Sigmoid colon (tissue), 7 donors: ENCODE measurements around the gene LETM1. TPM values are rescaled to one million over a fixed set of nuclear protein-coding genes. Genes with fewer than 3 reads are reported as not detected.

Source experiments
- DNase-seq: peaks from one replicate; pipeline ENCODE4 v3.0.0-alpha.2; 2019
- H3K27ac ChIP-seq, 4 donors: fragments of 200-600 bp; sonication (generic); one replicate each; pipeline ENCODE4 v1.5.1; 2016 to 2019; ENCODE audit warnings: mild to moderate bottlenecking in 1 of 4
- H3K27me3 ChIP-seq, 3 donors: fragments of 200-600 bp; sonication (generic); one replicate each; pipeline ENCODE4 v1.5.1; 2019; ENCODE audit warnings: mild to moderate bottlenecking in 1 of 3
- H3K36me3 ChIP-seq, 4 donors: fragments of 200-600 bp; sonication (generic); one replicate each; pipeline ENCODE4 v1.5.1; 2016 to 2019
- H3K4me1 ChIP-seq, 4 donors: fragments of 200-600 bp; sonication (generic); one replicate each; pipeline ENCODE4 v1.5.1; 2017 to 2019
- H3K4me3 ChIP-seq, 4 donors: fragments of 200-600 bp; sonication (generic); one replicate each; pipeline ENCODE4 v1.5.1; 2017 to 2019; ENCODE audit warnings: mild to moderate bottlenecking in 2 of 4, moderate library complexity in 1 of 4
- H3K9me3 ChIP-seq, 4 donors: fragments of 200-600 bp in 3 of 4; sonication (generic) in 3 of 4; one replicate each; pipeline versions ENCODE4 v1.5.1 to v1.6.1; 2013 to 2019
- CTCF ChIP-seq, 4 experiments: fragments of 450-650 bp in 3 of 4; fragments of 200-600 bp in 1 of 4; IDR thresholded peaks; one replicate each; pipeline ENCODE4 v1.5.1; 2016 to 2019; ENCODE audit warnings: antibody characterized with exemption in 4 of 4, mild to moderate bottlenecking in 3 of 4, moderate library complexity in 2 of 4
- EP300 ChIP-seq, 4 donors: sonication (generic); formaldehyde crosslinking; IDR thresholded peaks; one replicate each; pipeline ENCODE4 v1.6.1; 2017; ENCODE audit warnings: antibody characterized with exemption in 4 of 4
- POLR2A ChIP-seq, 2 donors: fragments of 450-650 bp; IDR thresholded peaks; one replicate each; pipeline ENCODE4 v1.6.1; 2016; ENCODE audit warnings: antibody characterized with exemption in 2 of 2, mild to moderate bottlenecking in 2 of 2, moderate library complexity in 2 of 2
- POLR2AphosphoS5 ChIP-seq, 4 donors: sonication (generic); formaldehyde crosslinking; IDR thresholded peaks; one replicate each; pipeline ENCODE4 v1.6.1; 2017; ENCODE audit warnings: antibody characterized with exemption in 4 of 4
- WGBS, 2 donors: extraction: QIAGEN DNeasy Blood & Tissue Kit; methylation state at CpG; one replicate each; pipeline ENCODE4 v1.1.7; 2013; 5-methylcytosine and 5-hydroxymethylcytosine counted together
- intact Hi-C: fragments of 100-400 bp; cut with DNase I; formaldehyde crosslinking; loops from one replicate; pipeline ENCODE4 v1.15.1; 2023
- polyA plus RNA-seq, 3 donors: library from polyadenylated mRNA; stranded (reverse); fragments of 200-250 nt; gene quantifications; one replicate each; pipeline ENCODE4 v1.2.3, GENCODE V29; 2013
- total RNA-seq, 4 donors: library from RNA; depleted of rRNA; stranded (reverse); fragments of >200 nt; gene quantifications; one replicate each; pipeline ENCODE4 v1.1.0, GENCODE V29; 2016
- donor health status: healthy with polysubstance abuse.
- donor health status: Bipolar disorder and iron deficiency.
- donor health status: healthy.

Gene LETM1
- total and polyA plus RNA-seq, 7 donors = 11.4 to 91.6 (median 18.6) TPM

- Histone ChIP-seq H3K27ac (no peak overlapping the region), H3K4me1 (peaks cover 0 to 19% (median 18%) of the 10 kb centered on the region in 4 donors), H3K9me3 (no peaks in the 10 kb centered on the region), H3K4me3 (no peak overlapping the region), H3K27me3 (peaks cover 23 to 69% (median 46%) of the 10 kb centered on the region in 3 donors), H3K36me3 (no peaks in the 10 kb centered on the region)
- TF ChIP-seq CTCF (IDR thresholded peaks at IDR 0.05) (no peak), POLR2A (IDR thresholded peaks at IDR 0.05) (no peak), EP300 (IDR thresholded peaks at IDR 0.05) (no peak), POLR2AphosphoS5 (IDR thresholded peaks at IDR 0.05) (no peak)
- WGBS, 2 donors = 45 to 59% methylated on average over 23 of the region's 23 CpGs
- no peak for DNase-seq
- intact Hi-C loops = no loop called here
These were observed 87.5 kb downstream of the LETM1 start for GRCh38 chr4:1768367-1769034.

GRCh38 chr4:1767770-1768366 is 88.1 kb downstream of the LETM1 start:
- Histone ChIP-seq H3K27me3 (peaks cover 23 to 69% (median 46%) of the 10 kb centered on the region in 3 donors), H3K27ac (no peak overlapping the region), H3K4me1 (peaks cover 3 to 24% (median 21%) of the 10 kb centered on the region in 4 donors), H3K4me3 (peak overlapping the region in 3 of 4 donors; percentile 38 to 46 (median 42)), H3K36me3 (no peaks in the 10 kb centered on the region), H3K9me3 (no peaks in the 10 kb centered on the region)
- no peak for TF ChIP-seq CTCF (IDR thresholded peaks at IDR 0.05)
- DNase-seq = no peak
- intact Hi-C loops = no loop called here
- WGBS, 2 donors = 6 to 18% methylated on average over 29 to 32 of the region's 32 CpGs

- DNase-seq = no peak
- Histone ChIP-seq H3K4me1 (peaks cover 4 to 24% (median 22%) of the 10 kb centered on the region in 4 donors), H3K9me3 (no peaks in the 10 kb centered on the region), H3K27ac (no peak overlapping the region), H3K36me3 (no peaks in the 10 kb centered on the region), H3K4me3 (peak overlapping the region in 3 of 4 donors; percentile 38 to 46 (median 42)), H3K27me3 (peaks cover 23 to 67% (median 46%) of the 10 kb centered on the region in 3 donors)
- no peak for TF ChIP-seq CTCF (IDR thresholded peaks at IDR 0.05)
- TF ChIP-seq POLR2A (IDR thresholded peaks at IDR 0.05) = no peak
- TF ChIP-seq POLR2AphosphoS5 (IDR thresholded peaks at IDR 0.05) = no peak
- TF ChIP-seq EP300 (IDR thresholded peaks at IDR 0.05) = no peak
- intact Hi-C loops = no loop called here
- WGBS, 2 donors = 1 to 2% methylated on average over 79 to 82 of the region's 84 CpGs
These were observed 88.7 kb downstream of the LETM1 start for GRCh38 chr4:1767061-1767769.

GRCh38 chr4:1766106-1767060 is 89.6 kb downstream of the LETM1 start:
- Histone ChIP-seq H3K4me1 (peaks cover 4 to 24% (median 22%) of the 10 kb centered on the region in 4 donors), H3K36me3 (no peaks in the 10 kb centered on the region), H3K27ac (no peak overlapping the region), H3K9me3 (no peaks in the 10 kb centered on the region), H3K27me3 (peaks cover 23 to 58% (median 44%) of the 10 kb centered on the region in 3 donors), H3K4me3 (peak overlapping the region in 2 of 4 donors; percentile 42 to 46)
- TF ChIP-seq CTCF (IDR thresholded peaks at IDR 0.05) (no peak), POLR2AphosphoS5 (IDR thresholded peaks at IDR 0.05) (no peak), EP300 (IDR thresholded peaks at IDR 0.05) (no peak), POLR2A (IDR thresholded peaks at IDR 0.05) (no peak)
- DNase-seq = no peak
- 22 to 50% methylated on average over 41 of the region's 41 CpGs for WGBS, 2 donors
- intact Hi-C loops = no loop called here
